Heart left ventricle (tissue), 16 donors: Measurements from ENCODE around the gene RBSN. TPM values are rescaled to one million over a fixed set of nuclear protein-coding genes. Genes with fewer than 3 reads are reported as not detected.

Experiments
- ATAC-seq, 4 donors: fragments of 200-7000 bp; cut with Tn5 transposase; one replicate each; pipeline ENCODE4 v1.9.1; 2020 to 2022; ENCODE audit warnings: moderate library complexity in 4 of 4, mild to moderate bottlenecking in 3 of 4, moderate number of reproducible peaks in 1 of 4
- DNase-seq, 5 donors: peaks; one replicate each; pipeline ENCODE4 v3.0.0-alpha.2; 2020
- H3K27ac ChIP-seq, 12 donors: fragments of 200-600 bp; sonication (generic) in 4 of 12; one replicate each; pipeline versions ENCODE4 v1.5.0 to v1.8.0; 2016 to 2022; ENCODE audit warnings: mild to moderate bottlenecking in 2 of 12
- H3K27me3 ChIP-seq, 9 donors: fragments of 200-600 bp; sonication (generic) in 2 of 9; one replicate each; pipeline versions ENCODE4 v1.5.1 to v1.8.0; 2016 to 2022; ENCODE audit warnings: mild to moderate bottlenecking in 3 of 9
- H3K36me3 ChIP-seq, 9 donors: fragments of 200-600 bp; sonication (generic) in 2 of 9; one replicate each; pipeline versions ENCODE4 v1.5.0 to v1.8.0; 2018 to 2022; ENCODE audit warnings: mild to moderate bottlenecking in 2 of 9
- H3K4me1 ChIP-seq, 12 donors: fragments of 200-600 bp; sonication (generic) in 4 of 12; one replicate each; pipeline versions ENCODE4 v1.5.0 to v1.8.0; 2016 to 2022; ENCODE audit warnings: mild to moderate bottlenecking in 3 of 12
- H3K4me3 ChIP-seq, 12 donors: fragments of 200-600 bp; sonication (generic) in 4 of 12; one replicate each; pipeline versions ENCODE4 v1.5.0 to v1.8.0; 2017 to 2022; ENCODE audit warnings: mild to moderate bottlenecking in 9 of 12, moderate library complexity in 4 of 12
- H3K9me3 ChIP-seq, 12 donors: fragments of 200-600 bp; sonication (generic) in 4 of 12; one replicate each; pipeline versions ENCODE4 v1.5.0 to v1.8.0; 2016 to 2022; ENCODE audit warnings: mild to moderate bottlenecking in 1 of 12
- POLR2A ChIP-seq, 2 donors: fragments of 450-650 bp; IDR thresholded peaks; one replicate each; pipeline ENCODE4 v1.6.1; 2017; ENCODE audit warnings: antibody characterized with exemption in 2 of 2, mild to moderate bottlenecking in 2 of 2, moderate library complexity in 2 of 2
- WGBS, 4 donors: extraction: QIAGEN DNeasy Blood & Tissue Kit in 2 of 4; methylation state at CpG; one replicate each; pipeline versions ENCODE4 v1.1.5 to v1.1.7; 2013 to 2018; 5-methylcytosine and 5-hydroxymethylcytosine counted together
- intact Hi-C, 10 donors: fragments of 100-400 bp; cut with DNase I; formaldehyde crosslinking; loops; one replicate each; pipeline versions ENCODE4 v1.11.1 to v1.14.2; 2022
- polyA plus RNA-seq, 2 donors: library from polyadenylated mRNA; stranded (reverse); fragments of 200-250 nt; gene quantifications; one replicate each; pipeline ENCODE4 v1.2.3, GENCODE V29; 2013
- total RNA-seq, 9 donors: library from RNA; depleted of rRNA in 2 of 9; stranded (reverse); fragments of >200 nt in 2 of 9; fragmentation: NEBNext Ultra II Directional in 3 of 9; extraction: Animal tissue kit (Norgen Biotek cat#: 25700) in 3 of 9; gene quantifications; one replicate each; pipeline versions ENCODE4 v1.1.0 to v1.2.4, GENCODE V29; 2016 to 2023
- TF ChIP-seq, protein P1 (sequence below), 12 donors: fragments of 200-600 bp; sonication (generic) in 4 of 12; IDR thresholded peaks; one replicate each; pipeline versions ENCODE4 v1.5.0 to v1.8.0; 2018 to 2022; ENCODE audit warnings: antibody characterized with exemption in 12 of 12, mild to moderate bottlenecking in 5 of 12
- donor health status: ischemic (EF 13 %, LVEDD 7.1; RV severe dilation, severe dysfunction).
- donor health status: healthy with polysubstance abuse.
- donor health status: DM: no; HTN: yes; CAD: no.
- donor health status: DM: no; HTN: no; CAD: no.
- donor health status: ischemic (EF 25% LVEDD 6.9; RV normal size, moderate dysfunction).
- donor health status: ischemic (EF 25% LVEDD 5.7; RV mildly dilated, moderate dysfunction).
- donor health status: healthy.
- donor health status: DM: yes; HTN: yes; CAD: no.
- donor health status: ischemic (EF 35%, LVEDD 5.7; RV mildly dilated, moderate dysfunction).
- donor health status: nonischemic (EF 11% LVEDD 7.7; RV severe dilation, severe dysfunction).
- donor health status: DM: yes; HTN: yes; CAD: no.
- donor health status: PGD.
- donor health status: ischemic (EF 29% LVEDD 5.4; RV normal size, mild dysfunction).
- donor health status: nonischemic (EF 23%, LVEDD 6.1; RV moderate dilation, normal function).

Gene RBSN
- total and polyA plus RNA-seq, 11 donors = 5.1 to 24.1 (median 20.4) TPM

DNA sequence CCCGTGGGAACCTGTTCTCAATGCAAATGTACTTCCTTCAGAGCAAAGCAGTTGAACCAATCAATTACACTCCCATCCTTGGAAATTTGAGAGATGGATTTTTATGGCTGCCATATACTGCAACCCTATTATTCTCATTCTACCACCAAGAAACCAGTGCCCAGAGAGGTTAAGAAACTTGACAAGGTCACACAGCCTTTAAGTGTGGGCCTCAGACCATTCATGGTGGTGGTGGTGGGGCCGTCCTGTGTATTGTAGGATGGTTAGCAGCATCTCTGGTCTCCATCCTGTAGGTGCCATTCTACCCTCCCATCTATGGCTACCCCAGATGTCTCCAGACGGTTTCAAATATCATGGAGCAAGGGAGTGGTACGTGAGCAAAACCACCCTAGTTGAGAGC is 23.4 kb upstream of the RBSN start:
- 89 to 93% (median 93%) methylated on average over 4 of the region's 4 CpGs for WGBS, 4 donors
- peaks cover 0 to 5% (median 0%) of the 10 kb centered on the region in 12 donors for H3K4me1 ChIP-seq
- no peak overlapping the region for H3K27ac ChIP-seq
- DNase-seq (no peak), ATAC-seq (no peak)
- H3K4me3 ChIP-seq = no peak overlapping the region
- no peaks in the 10 kb centered on the region for H3K9me3 ChIP-seq
- no peaks in the 10 kb centered on the region for H3K36me3 ChIP-seq
- TF ChIP-seq POLR2A (IDR thresholded peaks at IDR 0.05) = no peak
- TF ChIP-seq, protein P1, sequence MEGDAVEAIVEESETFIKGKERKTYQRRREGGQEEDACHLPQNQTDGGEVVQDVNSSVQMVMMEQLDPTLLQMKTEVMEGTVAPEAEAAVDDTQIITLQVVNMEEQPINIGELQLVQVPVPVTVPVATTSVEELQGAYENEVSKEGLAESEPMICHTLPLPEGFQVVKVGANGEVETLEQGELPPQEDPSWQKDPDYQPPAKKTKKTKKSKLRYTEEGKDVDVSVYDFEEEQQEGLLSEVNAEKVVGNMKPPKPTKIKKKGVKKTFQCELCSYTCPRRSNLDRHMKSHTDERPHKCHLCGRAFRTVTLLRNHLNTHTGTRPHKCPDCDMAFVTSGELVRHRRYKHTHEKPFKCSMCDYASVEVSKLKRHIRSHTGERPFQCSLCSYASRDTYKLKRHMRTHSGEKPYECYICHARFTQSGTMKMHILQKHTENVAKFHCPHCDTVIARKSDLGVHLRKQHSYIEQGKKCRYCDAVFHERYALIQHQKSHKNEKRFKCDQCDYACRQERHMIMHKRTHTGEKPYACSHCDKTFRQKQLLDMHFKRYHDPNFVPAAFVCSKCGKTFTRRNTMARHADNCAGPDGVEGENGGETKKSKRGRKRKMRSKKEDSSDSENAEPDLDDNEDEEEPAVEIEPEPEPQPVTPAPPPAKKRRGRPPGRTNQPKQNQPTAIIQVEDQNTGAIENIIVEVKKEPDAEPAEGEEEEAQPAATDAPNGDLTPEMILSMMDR (IDR thresholded peaks at IDR 0.05) = no peak
- peaks cover 0 to 18% (median 0%) of the 10 kb centered on the region in 9 donors for H3K27me3 ChIP-seq
- intact Hi-C loops = no loop called here

DNA sequence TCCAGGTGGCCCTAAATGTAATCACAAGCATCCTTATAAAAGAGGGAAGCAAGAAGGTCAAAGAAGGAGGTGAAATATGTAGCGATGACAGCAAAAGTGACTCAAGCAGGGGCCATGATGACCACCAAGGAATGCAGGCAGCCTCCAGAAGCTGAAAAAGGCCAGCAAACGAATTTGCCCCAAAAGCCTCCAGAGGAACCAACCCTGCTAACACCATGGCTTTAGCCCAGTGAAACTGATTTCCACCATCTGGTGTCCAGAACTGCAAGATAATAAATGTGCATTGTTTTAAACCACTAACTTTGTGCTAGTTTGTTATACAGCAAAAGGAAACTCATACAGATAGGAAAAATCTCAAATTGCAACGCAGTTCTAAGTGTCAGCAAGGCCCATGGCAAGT is 23.0 kb upstream of the RBSN start:
- TF ChIP-seq, protein P1 (IDR thresholded peaks at IDR 0.05) = no peak
- no peak for TF ChIP-seq POLR2A (IDR thresholded peaks at IDR 0.05)
- Histone ChIP-seq H3K4me1 (peaks cover 0 to 8% (median 0%) of the 10 kb centered on the region in 12 donors), H3K4me3 (no peak overlapping the region), H3K9me3 (no peaks in the 10 kb centered on the region), H3K27me3 (peaks cover 0 to 18% (median 0%) of the 10 kb centered on the region in 9 donors), H3K27ac (no peak overlapping the region), H3K36me3 (no peaks in the 10 kb centered on the region)
- WGBS, 4 donors = 61 to 72% (median 64%) methylated on average over 3 of the region's 3 CpGs
- intact Hi-C loops = no loop called here
- DNase-seq (no peak), ATAC-seq (no peak)

DNA sequence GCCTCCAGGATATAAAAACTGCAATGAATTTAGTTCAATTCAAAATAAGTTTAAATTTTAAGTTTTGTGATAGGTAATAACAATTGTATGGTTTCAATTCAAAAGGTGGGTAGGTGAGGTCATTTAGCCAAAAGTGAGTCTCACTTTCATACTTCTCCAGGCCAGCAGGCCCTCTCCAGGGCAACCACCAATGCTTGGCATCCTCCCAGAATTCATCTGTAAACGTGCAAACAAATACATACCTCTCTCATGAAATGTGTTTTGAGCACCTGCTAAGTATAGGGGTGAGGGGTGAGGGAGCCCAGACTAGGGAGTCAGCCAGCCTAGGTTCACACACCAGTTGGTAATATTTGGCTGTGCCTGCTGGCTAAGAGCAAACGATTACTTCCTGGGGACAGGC is 22.0 kb upstream of the RBSN start:
- 16 to 26% (median 23%) methylated on average over 2 of the region's 2 CpGs for WGBS, 4 donors
- no peak overlapping the region for H3K4me3 ChIP-seq
- no peaks in the 10 kb centered on the region for H3K36me3 ChIP-seq
- TF ChIP-seq, protein P1 (IDR thresholded peaks at IDR 0.05) = no peak
- no peak for TF ChIP-seq POLR2A (IDR thresholded peaks at IDR 0.05)
- peaks cover 0 to 18% (median 0%) of the 10 kb centered on the region in 9 donors for H3K27me3 ChIP-seq
- DNase-seq = no peak
- peak in 1 of 4 donors; percentile 16 for ATAC-seq
- H3K27ac ChIP-seq = no peak overlapping the region
- intact Hi-C loops = no loop called here
- peaks cover 0 to 9% (median 0%) of the 10 kb centered on the region in 12 donors for H3K4me1 ChIP-seq
- H3K9me3 ChIP-seq = no peaks in the 10 kb centered on the region

DNA sequence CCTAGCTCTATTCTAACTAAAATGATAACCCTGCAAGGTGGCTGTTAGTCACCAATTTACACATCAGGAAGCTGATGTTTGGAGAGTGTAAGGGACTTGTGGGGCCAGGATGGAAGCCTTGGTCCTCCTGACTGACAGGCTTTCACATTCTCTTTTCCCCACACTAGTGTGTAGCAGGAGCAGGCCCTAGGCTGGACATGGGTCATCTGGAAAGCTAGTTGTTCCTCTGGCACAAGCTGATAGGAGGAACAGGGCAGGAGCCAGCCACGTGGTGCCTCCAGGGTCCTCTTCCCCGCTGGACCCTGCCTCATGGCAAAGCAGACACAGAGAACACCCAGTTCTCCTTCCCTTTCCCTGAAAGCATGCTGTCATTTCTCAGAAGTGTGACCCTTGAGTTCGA is 18.1 kb upstream of the RBSN start:
- TF ChIP-seq, protein P1 (IDR thresholded peaks at IDR 0.05) = no peak
- no peak for TF ChIP-seq POLR2A (IDR thresholded peaks at IDR 0.05)
- Histone ChIP-seq H3K9me3 (no peaks in the 10 kb centered on the region), H3K27ac (no peak overlapping the region), H3K4me1 (peaks cover 0 to 9% (median 0%) of the 10 kb centered on the region in 12 donors), H3K4me3 (no peak overlapping the region), H3K36me3 (no peaks in the 10 kb centered on the region), H3K27me3 (peaks cover 0 to 18% (median 0%) of the 10 kb centered on the region in 9 donors)
- intact Hi-C loops = loop anchor here in 3 of 10 donors (5.0 to 10.0 kb wide), 4 partner anchors 58 to 288 kb away; partner anchors contain the start of gene CAPN7 (in 2 of the 3)
- ATAC-seq = peak in 1 of 4 donors; percentile 8
- WGBS, 4 donors = 72 to 93% (median 83%) methylated on average over 3 of the region's 3 CpGs
- DNase-seq = no peak
